Choroid plexus epithelial cell (primary cell): Measurements from ENCODE around the gene MRPL39.

Experiments
- DNase-seq: peaks from one replicate; pipeline ENCODE4 v3.0.0-alpha.2; 2010; ENCODE audit warnings: low read depth
- H3K4me3 ChIP-seq: 2 replicates; pipeline ENCODE4 v1.5.1; 2011; ENCODE audit warnings: low read depth, mild to moderate bottlenecking, control low read depth, low read length, moderate library complexity
- CTCF ChIP-seq: conservative IDR thresholded peaks from 2 replicates; pipeline ENCODE4 v1.5.1; 2011; ENCODE audit warnings: low read depth, mild to moderate bottlenecking, control low read depth, inconsistent platforms, low read length, moderate library complexity

MRPL39 gene

GRCh38 chr21:25614441-25614840, 7.2 kb upstream of the MRPL39 start:
- TF ChIP-seq CTCF, result no peak
- no peak for DNase-seq
- H3K4me3 ChIP-seq, result no peak overlapping the region

GRCh38 chr21:25608044-25608737, 910 bp upstream of the MRPL39 start:
- TF ChIP-seq CTCF, result peak; percentile 91
- DNase-seq, result peak; percentile 92
- peak overlapping the region; percentile 83 for H3K4me3 ChIP-seq

GRCh38 chr21:25589887-25590286, 17.4 kb downstream of the MRPL39 start:
- H3K4me3 ChIP-seq, result no peak overlapping the region
- no peak for TF ChIP-seq CTCF
- no peak for DNase-seq

DNA sequence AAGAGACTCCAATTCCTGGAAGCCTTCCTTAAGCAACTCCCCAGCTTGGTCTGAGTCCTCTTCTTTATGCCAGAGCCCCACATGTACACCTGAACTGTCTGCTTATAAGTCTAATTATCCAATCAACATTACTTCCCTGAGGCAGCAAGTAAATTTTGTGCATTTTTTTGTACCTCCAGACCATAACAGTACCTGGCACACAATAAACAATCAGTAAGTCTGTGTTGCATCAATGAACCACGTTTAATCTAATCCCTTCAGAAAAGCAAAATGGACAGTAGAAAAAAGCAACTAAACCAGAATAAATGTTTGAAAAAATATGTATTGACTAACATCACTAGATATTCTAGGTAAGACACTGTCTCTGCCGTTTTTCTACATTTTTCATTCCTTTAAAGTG, 20.5 kb downstream of the MRPL39 start:
- TF ChIP-seq CTCF, result no peak
- no peak for DNase-seq

GRCh38 chr21:25586326-25586725, 21.0 kb downstream of the MRPL39 start:
- H3K4me3 ChIP-seq, result no peak overlapping the region
- DNase-seq, result no peak
- no peak for TF ChIP-seq CTCF

More for the DNA sequence above, 20.5 kb downstream of the MRPL39 start:
- no peak overlapping the region for H3K4me3 ChIP-seq

DNA sequence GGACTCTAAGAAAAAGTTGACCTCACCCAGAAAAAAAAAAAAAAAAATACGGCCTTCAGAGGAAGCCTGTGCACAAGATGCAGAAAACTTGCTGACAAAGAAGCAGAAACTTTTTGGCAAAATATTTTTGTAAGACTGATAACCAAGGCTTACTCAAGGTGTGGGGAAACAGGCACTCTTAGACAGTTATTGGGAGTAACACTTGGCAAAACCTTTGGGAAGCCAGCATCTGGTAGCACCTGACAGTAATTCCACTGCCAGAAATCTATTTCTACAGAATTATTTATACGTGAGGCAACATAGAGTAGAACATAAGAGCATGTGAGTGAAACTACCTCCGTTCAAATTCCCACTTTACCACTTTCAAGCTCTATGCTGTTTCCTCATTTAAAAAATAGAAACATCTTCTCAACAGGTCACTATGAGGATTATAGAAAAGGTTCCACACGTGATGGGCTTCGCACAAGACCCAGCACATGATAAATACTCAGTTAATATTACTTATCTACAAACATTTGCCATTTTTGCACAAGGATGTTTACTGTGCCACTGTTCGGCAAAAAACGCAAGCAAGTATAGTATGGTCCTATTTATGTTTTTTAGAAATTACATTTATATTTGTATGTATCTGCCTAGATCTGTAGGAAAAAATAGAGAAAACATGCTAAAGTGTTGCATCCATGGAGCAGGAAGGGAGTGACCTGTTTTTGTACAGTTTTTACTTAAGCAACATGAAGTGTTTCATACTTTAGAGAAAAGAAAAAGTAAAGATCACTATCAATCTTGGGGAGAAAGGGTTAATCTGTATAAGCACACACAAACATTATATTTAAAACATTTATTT, 22.2 kb downstream of the MRPL39 start:
- no peak for DNase-seq
- no peak overlapping the region for H3K4me3 ChIP-seq
- no peak for TF ChIP-seq CTCF
